Measurements from ENCODE around the gene CACNA1D. TPM values are rescaled to one million over a fixed set of nuclear protein-coding genes. Genes with fewer than 3 reads are reported as not detected.

CACNA1D gene
- total RNA-seq, 4 donors from 2014 or later, result 74.6 to 194 (median 105) TPM

- no peak for DNase-seq
- peaks cover 0 to 3% (median 0%) of the 10 kb centered on the region in 4 donors for H3K9me3 ChIP-seq
- no peak overlapping the region for H3K4me3 ChIP-seq
- no peaks in the 10 kb centered on the region for H3K27me3 ChIP-seq
- no peaks in the 10 kb centered on the region for H3K4me1 ChIP-seq
- H3K36me3 ChIP-seq, result no peaks in the 10 kb centered on the region
- no peak for TF ChIP-seq POLR2A (IDR thresholded peaks at IDR 0.05)
- TF ChIP-seq, protein P1, sequence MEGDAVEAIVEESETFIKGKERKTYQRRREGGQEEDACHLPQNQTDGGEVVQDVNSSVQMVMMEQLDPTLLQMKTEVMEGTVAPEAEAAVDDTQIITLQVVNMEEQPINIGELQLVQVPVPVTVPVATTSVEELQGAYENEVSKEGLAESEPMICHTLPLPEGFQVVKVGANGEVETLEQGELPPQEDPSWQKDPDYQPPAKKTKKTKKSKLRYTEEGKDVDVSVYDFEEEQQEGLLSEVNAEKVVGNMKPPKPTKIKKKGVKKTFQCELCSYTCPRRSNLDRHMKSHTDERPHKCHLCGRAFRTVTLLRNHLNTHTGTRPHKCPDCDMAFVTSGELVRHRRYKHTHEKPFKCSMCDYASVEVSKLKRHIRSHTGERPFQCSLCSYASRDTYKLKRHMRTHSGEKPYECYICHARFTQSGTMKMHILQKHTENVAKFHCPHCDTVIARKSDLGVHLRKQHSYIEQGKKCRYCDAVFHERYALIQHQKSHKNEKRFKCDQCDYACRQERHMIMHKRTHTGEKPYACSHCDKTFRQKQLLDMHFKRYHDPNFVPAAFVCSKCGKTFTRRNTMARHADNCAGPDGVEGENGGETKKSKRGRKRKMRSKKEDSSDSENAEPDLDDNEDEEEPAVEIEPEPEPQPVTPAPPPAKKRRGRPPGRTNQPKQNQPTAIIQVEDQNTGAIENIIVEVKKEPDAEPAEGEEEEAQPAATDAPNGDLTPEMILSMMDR (IDR thresholded peaks at IDR 0.05), result no peak
- H3K27ac ChIP-seq, result no peak overlapping the region
These were observed 112.4 kb downstream of the CACNA1D start for GRCh38 chr3:53606793-53607192.

GRCh38 chr3:53612508-53612907 is 118.1 kb downstream of the CACNA1D start:
- TF ChIP-seq, protein P1 (IDR thresholded peaks at IDR 0.05), result no peak
- no peak for TF ChIP-seq POLR2A (IDR thresholded peaks at IDR 0.05)
- no peaks in the 10 kb centered on the region for H3K4me1 ChIP-seq
- H3K27ac ChIP-seq, result no peak overlapping the region
- no peak for DNase-seq
- H3K36me3 ChIP-seq, result no peaks in the 10 kb centered on the region
- H3K4me3 ChIP-seq, result no peak overlapping the region
- no peaks in the 10 kb centered on the region for H3K9me3 ChIP-seq
- H3K27me3 ChIP-seq, result no peaks in the 10 kb centered on the region

GRCh38 chr3:53613125-53613524 is 118.7 kb downstream of the CACNA1D start:
- TF ChIP-seq, protein P1 (IDR thresholded peaks at IDR 0.05), result no peak
- no peak for TF ChIP-seq POLR2A (IDR thresholded peaks at IDR 0.05)
- Histone ChIP-seq H3K4me1 (no peaks in the 10 kb centered on the region), H3K9me3 (no peaks in the 10 kb centered on the region), H3K4me3 (no peak overlapping the region), H3K36me3 (no peaks in the 10 kb centered on the region), H3K27ac (no peak overlapping the region), H3K27me3 (no peaks in the 10 kb centered on the region)
- DNase-seq, result no peak

- Histone ChIP-seq H3K27ac (no peak overlapping the region), H3K4me3 (no peak overlapping the region), H3K4me1 (no peaks in the 10 kb centered on the region), H3K27me3 (no peaks in the 10 kb centered on the region), H3K9me3 (no peaks in the 10 kb centered on the region), H3K36me3 (no peaks in the 10 kb centered on the region)
- TF ChIP-seq POLR2A (IDR thresholded peaks at IDR 0.05), result no peak
- TF ChIP-seq, protein P1 (IDR thresholded peaks at IDR 0.05), result no peak
- DNase-seq, result no peak
These were observed 119.9 kb downstream of the CACNA1D start for GRCh38 chr3:53614307-53614706.

- H3K36me3 ChIP-seq, result no peaks in the 10 kb centered on the region
- no peaks in the 10 kb centered on the region for H3K27me3 ChIP-seq
- no peak for TF ChIP-seq POLR2A (IDR thresholded peaks at IDR 0.05)
- TF ChIP-seq, protein P1 (IDR thresholded peaks at IDR 0.05), result no peak
- no peak for DNase-seq
- no peaks in the 10 kb centered on the region for H3K4me1 ChIP-seq
- no peak overlapping the region for H3K27ac ChIP-seq
- H3K9me3 ChIP-seq, result no peaks in the 10 kb centered on the region
- H3K4me3 ChIP-seq, result no peak overlapping the region
These were observed 121.9 kb downstream of the CACNA1D start for GRCh38 chr3:53616321-53616720.
